Upper lobe of left lung (tissue), 4 donors: ENCODE data around the gene CAMTA2.

ENCODE experiments used
- CTCF ChIP-seq, 6 experiments: fragments of 450-650 bp in 4 of 6; fragments of 200-600 bp in 2 of 6; sonication (generic) in 2 of 6; IDR thresholded peaks; one replicate each; pipeline ENCODE4 v1.5.1; 2016 to 2019; ENCODE audit warnings: antibody characterized with exemption in 6 of 6
- POLR2A ChIP-seq, 4 donors: fragments of 450-650 bp; IDR thresholded peaks; one replicate each; pipeline ENCODE4 v1.5.1; 2016 to 2017; ENCODE audit warnings: antibody characterized with exemption in 4 of 4, mild to moderate bottlenecking in 2 of 4
- POLR2AphosphoS5 ChIP-seq, 2 donors: sonication (generic); formaldehyde crosslinking; IDR thresholded peaks; one replicate each; pipeline ENCODE4 v1.5.1; 2017; ENCODE audit warnings: antibody characterized with exemption in 2 of 2

DNA sequence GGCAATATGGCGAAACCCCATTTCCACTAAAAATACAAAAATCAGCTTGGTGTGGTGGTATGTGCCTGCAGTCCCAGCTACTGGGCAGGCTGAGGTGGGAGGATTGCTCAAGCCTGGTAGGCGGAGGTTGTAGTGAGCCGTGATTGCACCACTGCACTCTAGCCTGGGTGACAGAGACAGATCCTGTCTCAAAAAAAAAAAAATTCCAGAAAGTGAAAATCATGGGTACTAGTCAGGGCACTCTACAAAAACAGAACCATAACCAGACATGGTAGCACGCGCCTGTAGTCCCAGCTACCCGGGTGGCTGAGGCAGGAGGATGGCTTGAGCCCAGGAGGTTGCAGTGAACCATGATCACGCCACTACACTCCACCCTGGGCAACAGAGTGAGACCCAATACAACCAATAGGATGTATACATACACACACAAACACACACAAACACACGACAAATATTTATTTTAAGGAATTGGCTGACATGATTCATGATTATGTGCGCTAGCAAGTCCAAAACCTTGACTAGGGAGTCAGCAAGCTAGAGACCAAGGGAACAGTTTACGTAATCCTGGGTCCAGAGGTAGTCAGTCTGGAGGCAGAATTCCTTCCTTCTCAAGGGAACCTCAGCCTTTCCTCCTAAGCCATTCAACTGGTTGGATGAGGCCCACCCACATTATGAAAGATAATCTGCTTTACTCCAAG, 67.0 kb downstream of the CAMTA2 start:
- TF ChIP-seq POLR2A (IDR thresholded peaks at IDR 0.05) (no peak), CTCF (IDR thresholded peaks at IDR 0.05) (no peak), POLR2AphosphoS5 (IDR thresholded peaks at IDR 0.05) (no peak)
